HL-60 (cell line): ENCODE data around the gene GOLGA6L7.
"Not testable (repeated sequence)": the region's sequence is repeated elsewhere in the genome, so short reads cannot be mapped to it uniquely, and the experiment has no call there.

ENCODE experiments used
- POLR2AphosphoS5 ChIP-seq: IDR thresholded peaks from 2 replicates; pipeline ENCODE4 v1.6.1; 2012; ENCODE audit warnings: low read depth
- TF ChIP-seq, protein P1 (sequence below): IDR thresholded peaks from one replicate; pipeline ENCODE4 v1.5.1; 2011; ENCODE audit warnings: low read length, control low read depth, inconsistent platforms; ENCODE audit not compliant: insufficient read depth

- TF ChIP-seq POLR2AphosphoS5 = not testable (repeated sequence)
- TF ChIP-seq, protein P1, sequence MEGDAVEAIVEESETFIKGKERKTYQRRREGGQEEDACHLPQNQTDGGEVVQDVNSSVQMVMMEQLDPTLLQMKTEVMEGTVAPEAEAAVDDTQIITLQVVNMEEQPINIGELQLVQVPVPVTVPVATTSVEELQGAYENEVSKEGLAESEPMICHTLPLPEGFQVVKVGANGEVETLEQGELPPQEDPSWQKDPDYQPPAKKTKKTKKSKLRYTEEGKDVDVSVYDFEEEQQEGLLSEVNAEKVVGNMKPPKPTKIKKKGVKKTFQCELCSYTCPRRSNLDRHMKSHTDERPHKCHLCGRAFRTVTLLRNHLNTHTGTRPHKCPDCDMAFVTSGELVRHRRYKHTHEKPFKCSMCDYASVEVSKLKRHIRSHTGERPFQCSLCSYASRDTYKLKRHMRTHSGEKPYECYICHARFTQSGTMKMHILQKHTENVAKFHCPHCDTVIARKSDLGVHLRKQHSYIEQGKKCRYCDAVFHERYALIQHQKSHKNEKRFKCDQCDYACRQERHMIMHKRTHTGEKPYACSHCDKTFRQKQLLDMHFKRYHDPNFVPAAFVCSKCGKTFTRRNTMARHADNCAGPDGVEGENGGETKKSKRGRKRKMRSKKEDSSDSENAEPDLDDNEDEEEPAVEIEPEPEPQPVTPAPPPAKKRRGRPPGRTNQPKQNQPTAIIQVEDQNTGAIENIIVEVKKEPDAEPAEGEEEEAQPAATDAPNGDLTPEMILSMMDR = not testable (repeated sequence)
These were observed 827 bp upstream of the GOLGA6L7 start for GRCh38 chr15:28849271-28849670.
